Pancreas (tissue), 10 donors: Measurements from ENCODE around the gene CTU2. TPM values are rescaled to one million over a fixed set of nuclear protein-coding genes. Genes with fewer than 3 reads are reported as not detected.

Experiments used
- ATAC-seq, 4 donors: fragments of 200-7000 bp; cut with Tn5 transposase; one replicate each; pipeline versions ENCODE4 v1.8.0 to v1.9.1; 2020; ENCODE audit warnings: mild to moderate bottlenecking in 4 of 4, moderate library complexity in 4 of 4
- DNase-seq, 6 donors: peaks; one replicate each; pipeline ENCODE4 v3.0.0-alpha.2; 2020
- FAIRE-seq: peaks from 2 replicates; lab custom pipeline; 2012; peaks lifted over from hg19 to GRCh38; lab: Jason Lieb, UNC
- H3K27ac ChIP-seq, 4 donors: fragments of 200-600 bp; sonication (generic); 1 replicate in 3 of 4; 2 replicates in 1 of 4; pipeline versions ENCODE4 v1.5.0 to v1.8.0; 2020
- H3K27me3 ChIP-seq, 4 donors: fragments of 200-600 bp; one replicate each; pipeline ENCODE4 v1.8.0; 2021
- H3K36me3 ChIP-seq, 3 donors: fragments of 200-600 bp; sonication (generic) in 1 of 3; one replicate each; pipeline versions ENCODE4 v1.5.0 to v1.8.0; 2020 to 2021
- H3K4me1 ChIP-seq, 3 donors: fragments of 200-600 bp; one replicate each; pipeline ENCODE4 v1.8.0; 2021
- H3K4me3 ChIP-seq, 4 donors: fragments of 200-600 bp; sonication (generic) in 2 of 4; one replicate each; pipeline versions ENCODE4 v1.5.0 to v1.8.0; 2020 to 2021
- H3K9me3 ChIP-seq, 4 donors: fragments of 200-600 bp; one replicate each; pipeline ENCODE4 v1.8.0; 2021
- WGBS, 2 donors: extraction: QIAGEN DNeasy Blood & Tissue Kit; methylation state at CpG; one replicate each; pipeline ENCODE4 v1.1.7; 2013; 5-methylcytosine and 5-hydroxymethylcytosine counted together
- intact Hi-C, 3 donors: fragments of 100-400 bp; cut with DNase I; formaldehyde crosslinking; loops; one replicate each; pipeline versions ENCODE4 v1.11.1 to v1.14.2; 2022
- polyA plus RNA-seq, 2 donors: library from polyadenylated mRNA; stranded (reverse); fragments of 200-250 nt; gene quantifications; one replicate each; pipeline ENCODE4 v1.2.3, GENCODE V29; 2013
- total RNA-seq, 6 donors: library from RNA; stranded (reverse); fragmentation: NEBNext Ultra II Directional in 4 of 6; extraction: Animal tissue kit (Norgen Biotek cat#: 25700) in 4 of 6; gene quantifications; one replicate each; pipeline versions ENCODE4 v1.2.1 to v1.2.4, GENCODE V29; 2021 to 2023
- TF ChIP-seq, protein P1 (sequence below), 4 donors: fragments of 200-600 bp; sonication (generic) in 3 of 4; IDR thresholded peaks; one replicate each; pipeline versions ENCODE4 v1.5.0 to v1.8.0; 2021; ENCODE audit warnings: antibody characterized with exemption in 4 of 4
- donor health status: healthy with polysubstance abuse.
- donor health status: DM: no; HTN: no; CAD: no; lungs with moderate emphysema.
- donor health status: DM: no; HTN: no; CAD: no.
- donor health status: control.
- donor health status: control.
- donor health status: Bipolar disorder and iron deficiency.
- donor health status: DM: yes; HTN: yes; CAD: no.
- donor health status: DM: no; HTN: no; CAD: no.
- donor health status: DM: no; HTN: no; CAD: no.
- donor health status: DM: yes; HTN: yes; CAD: no.

CTU2 gene
- total and polyA plus RNA-seq, 8 donors = 8.1 to 21.9 (median 10.6) TPM

DNA sequence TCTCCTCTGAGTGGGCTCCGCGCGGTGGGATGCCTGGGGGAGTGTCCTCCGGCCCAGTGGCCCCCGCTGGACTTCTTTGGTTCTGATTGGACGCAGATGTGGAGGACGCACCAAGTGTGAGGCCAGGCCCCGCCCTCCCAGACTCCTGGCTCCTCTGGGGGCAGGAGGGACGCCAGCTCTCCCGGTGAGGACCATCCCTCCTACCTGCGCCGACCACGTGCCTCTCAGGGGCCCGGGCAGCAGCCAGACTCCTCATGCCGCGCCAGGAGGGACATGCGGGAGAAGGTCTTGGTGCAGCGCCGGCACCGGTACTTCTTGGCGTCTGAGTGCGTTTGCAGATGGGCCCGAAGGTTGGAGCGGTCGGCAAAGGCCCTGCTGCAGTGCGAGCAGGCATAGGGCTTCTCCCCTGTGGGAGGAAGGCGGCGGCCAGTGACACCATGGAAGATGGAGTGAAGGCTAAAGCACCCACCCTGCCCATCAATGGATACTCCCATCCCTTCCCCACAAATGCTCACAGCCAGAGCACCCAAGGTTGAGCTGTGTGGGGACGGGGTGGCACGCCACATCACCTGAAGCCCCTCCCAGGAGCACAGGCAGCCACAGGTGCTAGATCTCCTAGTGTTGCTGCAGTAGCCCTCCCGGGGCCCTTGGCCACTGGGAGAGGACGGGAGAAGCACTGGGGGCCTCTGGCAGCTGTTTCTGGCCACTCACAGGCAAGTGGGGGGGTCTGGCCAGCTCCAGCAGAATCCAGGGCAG is 27.9 kb upstream of the CTU2 start:
- TF ChIP-seq, protein P1, sequence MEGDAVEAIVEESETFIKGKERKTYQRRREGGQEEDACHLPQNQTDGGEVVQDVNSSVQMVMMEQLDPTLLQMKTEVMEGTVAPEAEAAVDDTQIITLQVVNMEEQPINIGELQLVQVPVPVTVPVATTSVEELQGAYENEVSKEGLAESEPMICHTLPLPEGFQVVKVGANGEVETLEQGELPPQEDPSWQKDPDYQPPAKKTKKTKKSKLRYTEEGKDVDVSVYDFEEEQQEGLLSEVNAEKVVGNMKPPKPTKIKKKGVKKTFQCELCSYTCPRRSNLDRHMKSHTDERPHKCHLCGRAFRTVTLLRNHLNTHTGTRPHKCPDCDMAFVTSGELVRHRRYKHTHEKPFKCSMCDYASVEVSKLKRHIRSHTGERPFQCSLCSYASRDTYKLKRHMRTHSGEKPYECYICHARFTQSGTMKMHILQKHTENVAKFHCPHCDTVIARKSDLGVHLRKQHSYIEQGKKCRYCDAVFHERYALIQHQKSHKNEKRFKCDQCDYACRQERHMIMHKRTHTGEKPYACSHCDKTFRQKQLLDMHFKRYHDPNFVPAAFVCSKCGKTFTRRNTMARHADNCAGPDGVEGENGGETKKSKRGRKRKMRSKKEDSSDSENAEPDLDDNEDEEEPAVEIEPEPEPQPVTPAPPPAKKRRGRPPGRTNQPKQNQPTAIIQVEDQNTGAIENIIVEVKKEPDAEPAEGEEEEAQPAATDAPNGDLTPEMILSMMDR (IDR thresholded peaks at IDR 0.05) = no peak
- Histone ChIP-seq H3K27ac (no peak overlapping the region), H3K4me1 (no peaks in the 10 kb centered on the region), H3K27me3 (no peaks in the 10 kb centered on the region), H3K9me3 (no peaks in the 10 kb centered on the region), H3K36me3 (no peaks in the 10 kb centered on the region), H3K4me3 (no peak overlapping the region)
- peak in 2 of 6 donors; percentile 54 to 74 for DNase-seq
- intact Hi-C loops = no loop called here
- no peak for FAIRE-seq
- WGBS, 2 donors = 81 to 85% methylated on average over 32 of the region's 32 CpGs
- ATAC-seq = no peak

DNA sequence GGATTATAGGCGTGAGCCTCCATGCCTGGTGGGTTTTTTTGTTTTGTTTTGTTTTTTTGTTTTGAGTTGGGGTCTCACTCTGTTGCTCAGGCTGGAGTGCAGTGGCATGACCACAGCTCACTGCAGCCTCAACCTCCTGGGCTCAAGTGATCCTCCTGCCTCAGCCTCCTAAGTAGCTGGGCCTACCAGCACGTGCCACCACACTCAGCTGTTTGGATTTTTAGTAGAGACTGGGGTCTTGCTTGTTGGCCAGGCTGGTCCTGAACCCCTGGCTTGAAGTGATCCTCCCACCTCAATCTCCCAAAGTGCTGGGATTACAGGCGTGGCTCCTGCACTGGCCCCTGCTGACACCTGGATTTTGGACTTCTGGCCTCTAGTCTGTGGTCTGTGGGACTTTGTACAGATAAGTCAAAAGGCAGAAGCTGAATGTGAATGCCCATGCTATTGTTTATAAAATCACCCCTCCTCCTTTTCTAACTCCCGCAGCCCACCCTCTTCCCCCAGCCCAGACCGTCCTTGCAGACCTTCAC is 25.7 kb upstream of the CTU2 start:
- intact Hi-C loops = no loop called here
- DNase-seq (no peak), FAIRE-seq (no peak), ATAC-seq (no peak)
- 94% methylated on average over 5 of the region's 5 CpGs for WGBS, 2 donors
- no peaks in the 10 kb centered on the region for H3K36me3 ChIP-seq
- no peak overlapping the region for H3K27ac ChIP-seq
- H3K4me3 ChIP-seq = no peak overlapping the region
- H3K27me3 ChIP-seq = no peaks in the 10 kb centered on the region
- no peaks in the 10 kb centered on the region for H3K9me3 ChIP-seq
- TF ChIP-seq, protein P1 (IDR thresholded peaks at IDR 0.05) = no peak
- H3K4me1 ChIP-seq = peaks cover 0 to 5% (median 4%) of the 10 kb centered on the region in 3 donors

DNA sequence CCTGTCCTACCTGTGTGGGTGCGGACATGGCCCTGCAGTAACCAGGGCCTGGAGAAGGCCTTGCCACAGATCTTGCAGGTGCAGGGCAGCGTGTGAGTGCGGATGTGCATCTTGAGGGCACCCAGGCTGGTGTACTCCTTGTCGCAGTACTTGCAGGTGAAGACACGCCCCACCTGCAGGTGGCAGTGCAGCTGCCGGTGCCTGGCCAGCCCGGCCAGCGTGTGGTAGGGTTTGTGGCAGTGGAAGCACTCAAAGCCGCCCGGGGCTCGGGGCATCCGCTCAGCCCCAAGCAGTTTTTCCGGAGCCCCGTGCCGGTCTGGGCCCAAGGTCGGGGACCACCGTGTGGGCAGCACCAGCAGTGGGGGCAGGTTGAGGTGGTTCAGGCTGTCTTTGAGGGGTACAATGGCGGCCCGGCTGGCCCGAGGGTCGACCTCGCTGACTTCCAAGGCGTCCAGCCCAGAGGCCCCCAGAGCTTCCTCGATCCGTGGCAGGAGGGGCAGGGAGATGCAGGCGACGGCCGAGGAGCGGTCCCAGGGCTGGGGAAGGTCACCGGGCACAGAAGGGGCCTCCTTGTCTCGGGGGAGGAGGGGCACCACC is 25.1 kb upstream of the CTU2 start:
- Histone ChIP-seq H3K4me3 (no peak overlapping the region), H3K27ac (no peak overlapping the region), H3K4me1 (peaks cover 0 to 5% (median 4%) of the 10 kb centered on the region in 3 donors), H3K9me3 (no peaks in the 10 kb centered on the region), H3K27me3 (no peaks in the 10 kb centered on the region), H3K36me3 (no peaks in the 10 kb centered on the region)
- FAIRE-seq = no peak
- TF ChIP-seq, protein P1 (IDR thresholded peaks at IDR 0.05) = peak; percentile 9 to 23 (median 17)
- ATAC-seq = peak in 3 of 4 donors; percentile 37 to 52 (median 46)
- DNase-seq = peak in 5 of 6 donors; percentile 40 to 83 (median 61)
- intact Hi-C loops = no loop called here
- 58 to 71% methylated on average over 28 to 31 of the region's 31 CpGs for WGBS, 2 donors

DNA sequence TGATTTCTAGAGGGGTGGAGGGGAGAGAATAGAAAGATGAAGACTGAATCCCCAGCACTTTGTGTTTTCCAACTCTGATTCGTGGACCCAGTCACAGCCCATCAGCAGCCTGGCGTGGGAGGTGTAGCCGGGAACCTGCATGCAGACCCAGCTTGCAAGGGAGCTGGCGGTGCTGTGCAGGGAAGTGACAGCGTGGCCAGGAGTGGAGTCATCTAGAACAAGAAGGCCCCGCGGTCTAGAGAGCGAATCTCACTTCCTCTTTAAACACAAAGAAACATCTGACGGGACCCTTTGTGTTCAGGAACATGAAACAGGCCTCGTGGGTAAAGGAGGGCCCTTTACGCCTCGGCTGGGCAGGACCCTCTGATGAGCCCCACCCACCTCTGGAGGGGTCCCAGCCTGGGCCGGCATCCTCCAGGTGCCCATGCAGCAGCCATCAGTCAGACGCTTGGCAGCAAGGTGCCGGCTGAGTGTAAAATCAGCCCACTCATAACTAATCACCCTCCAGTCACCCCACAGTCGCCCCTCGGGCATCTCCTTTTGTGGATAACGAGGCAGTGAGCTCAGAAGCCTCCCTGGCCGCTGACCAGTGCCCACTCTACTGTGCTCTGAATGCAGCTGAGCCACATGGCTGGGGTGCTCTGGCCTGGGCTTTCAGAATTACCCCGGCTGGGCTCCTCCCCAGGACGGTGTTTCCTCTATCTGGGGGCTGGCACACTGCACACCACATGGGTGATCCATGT is 24.4 kb upstream of the CTU2 start:
- 70 to 72% methylated on average over 21 of the region's 21 CpGs for WGBS, 2 donors
- Histone ChIP-seq H3K4me3 (no peak overlapping the region), H3K9me3 (no peaks in the 10 kb centered on the region), H3K27me3 (no peaks in the 10 kb centered on the region), H3K27ac (peak overlapping the region in 3 of 4 donors; percentile 22 to 41 (median 39)), H3K4me1 (peaks cover 0 to 8% (median 7%) of the 10 kb centered on the region in 3 donors), H3K36me3 (no peaks in the 10 kb centered on the region)
- intact Hi-C loops = no loop called here
- FAIRE-seq (no peak), ATAC-seq (peak in 1 of 4 donors; percentile 2), DNase-seq (peak in 2 of 6 donors; percentile 53 to 75)
- TF ChIP-seq, protein P1 (IDR thresholded peaks at IDR 0.05) = no peak
